ENCODE results near the gene STX7.

STX7 gene

GRCh38 chr6:132466952-132467351, 46.0 kb downstream of the STX7 start:
- DNase-seq = no peak

GRCh38 chr6:132465530-132466485, 47.1 kb downstream of the STX7 start:
- DNase-seq = no peak

- DNase-seq = peak; percentile 32
Measured at GRCh38 chr6:132464538-132465256, 48.2 kb downstream of the STX7 start.

GRCh38 chr6:132461958-132462357, 51.0 kb downstream of the STX7 start:
- DNase-seq = no peak

GRCh38 chr6:132459605-132459952, 53.3 kb downstream of the STX7 start:
- DNase-seq = no peak

GRCh38 chr6:132458887-132459604, 53.9 kb downstream of the STX7 start:
- DNase-seq = no peak

GRCh38 chr6:132456700-132457143, 56.2 kb downstream of the STX7 start:
- DNase-seq = no peak

GRCh38 chr6:132446855-132447241, 66.1 kb downstream of the STX7 start:
- no peak for DNase-seq

- no peak for DNase-seq
Measured at GRCh38 chr6:132446141-132446854, 66.6 kb downstream of the STX7 start.

- peak; percentile 86 for DNase-seq
Measured at GRCh38 chr6:132445201-132445951, 67.5 kb downstream of the STX7 start.

- peak; percentile 68 for DNase-seq
Measured at GRCh38 chr6:132443206-132443605, 69.7 kb downstream of the STX7 start.

- DNase-seq = no peak
Measured at GRCh38 chr6:132430110-132430509, 82.8 kb downstream of the STX7 start.

- no peak for DNase-seq
Measured at GRCh38 chr6:132425176-132425575, 87.7 kb downstream of the STX7 start.

- no peak for DNase-seq
Measured at GRCh38 chr6:132423839-132424238, 89.1 kb downstream of the STX7 start.

GRCh38 chr6:132418235-132418965, 94.5 kb downstream of the STX7 start:
- DNase-seq = no peak

- DNase-seq = peak; percentile 61
Measured at GRCh38 chr6:132414761-132415160, 98.2 kb downstream of the STX7 start.

- no peak for DNase-seq
Measured at GRCh38 chr6:132414322-132414721, 98.6 kb downstream of the STX7 start.

- no peak for DNase-seq
Measured at GRCh38 chr6:132413499-132413802, 99.5 kb downstream of the STX7 start.

GRCh38 chr6:132412656-132413498, 100.0 kb downstream of the STX7 start:
- peak; percentile 42 for DNase-seq

- no peak for DNase-seq
Measured at GRCh38 chr6:132411296-132411695, 101.6 kb downstream of the STX7 start.
